ENCODE data around the gene SSBP3.

- TF ChIP-seq POLR2A (IDR thresholded peaks at IDR 0.05) (no peak), CTCF (IDR thresholded peaks at IDR 0.05) (no peak), POLR2AphosphoS5 (IDR thresholded peaks at IDR 0.05) (no peak)
Observed at GRCh38 chr1:54204199-54204598, 202.0 kb downstream of the SSBP3 start.
